IMR-90 (cell line): ENCODE results near the gene ARHGAP10. TPM values are rescaled to one million over a fixed set of nuclear protein-coding genes. Genes with fewer than 3 reads are reported as not detected.

Experiments
- ATAC-seq: fragments of 200-7000 bp; cut with Tn5 transposase; 2 replicates; pipeline ENCODE4 v1.9.1; 2020; ENCODE audit warnings: low read depth, mild to moderate bottlenecking, moderate library complexity
- BruUV-seq: library from RNA; stranded (reverse); fragments of 400-500 nt; replicated peaks from 2 replicates; lab custom pipeline; 2021; lab: Mats Ljungman, UMichigan
- CTCF ChIA-PET: fragments of 300-600 bp; formaldehyde crosslinking; extraction: SDS; loops from one replicate; lab custom pipeline; 2021; ENCODE audit warnings: antibody characterized with exemption; lab: Yijun Ruan, JAX
- POLR2A ChIA-PET: fragments of 300-600 bp; sonication (Branson Sonifier 250); formaldehyde crosslinking; loops from one replicate; lab custom pipeline; 2022; ENCODE audit warnings: antibody characterized with exemption; ENCODE audit not compliant: unreplicated experiment; lab: Charles Lee
- DNase-seq: peaks from one replicate; pipeline ENCODE4 v3.0.0; 2013
- H2AFZ ChIP-seq: replicated peaks from 2 replicates; pipeline ENCODE3; 2013; ENCODE audit warnings: low read length, mild to moderate bottlenecking; ENCODE audit not compliant: poor library complexity
- H2AK5ac ChIP-seq: 2 replicates; pipeline ENCODE4 v1.6.1; 2013; ENCODE audit warnings: low read depth, low read length, inconsistent platforms
- H2AK9ac ChIP-seq: replicated peaks from 2 replicates; pipeline ENCODE3; 2013; ENCODE audit warnings: mild to moderate bottlenecking, low read depth, low read length, moderate library complexity; ENCODE audit not compliant: poor library complexity
- H2BK120ac ChIP-seq: 2 replicates; pipeline ENCODE4 v1.6.1; 2013; ENCODE audit warnings: low read depth, low read length, inconsistent platforms
- H2BK15ac ChIP-seq: 3 replicates; pipeline ENCODE4 v1.6.1; 2013; ENCODE audit warnings: low read depth, low read length, inconsistent platforms
- H2BK20ac ChIP-seq: 2 replicates; pipeline ENCODE4 v1.6.1; 2013; ENCODE audit warnings: low read depth, mild to moderate bottlenecking, inconsistent platforms, low read length, moderate library complexity
- H2BK5ac ChIP-seq: 2 replicates; pipeline ENCODE4 v1.6.1; 2013; ENCODE audit warnings: mild to moderate bottlenecking, low read depth, low read length, inconsistent platforms; ENCODE audit not compliant: poor library complexity, severe bottlenecking
- H3K14ac ChIP-seq: replicated peaks from 2 replicates; pipeline ENCODE4 v1.6.1; 2013; ENCODE audit warnings: low read depth, low read length, inconsistent platforms
- H3K18ac ChIP-seq: 2 replicates; pipeline ENCODE4 v1.6.1; 2013; ENCODE audit warnings: low read depth, low read length, control low read depth
- H3K23ac ChIP-seq: 2 replicates; pipeline ENCODE4 v1.6.1; 2013; ENCODE audit warnings: low read depth, low read length, inconsistent platforms
- H3K27ac ChIP-seq: 2 replicates; pipeline ENCODE4 v1.5.1; 2013; ENCODE audit warnings: mild to moderate bottlenecking, control low read depth, low read length; ENCODE audit not compliant: insufficient read depth
- H3K27me3 ChIP-seq: 2 replicates; pipeline ENCODE4 v1.6.1; 2013; ENCODE audit warnings: low read length; ENCODE audit not compliant: control insufficient read depth, insufficient read depth
- H3K36me3 ChIP-seq: 2 replicates; pipeline ENCODE4 v1.6.1; 2013; ENCODE audit warnings: low read length, mixed read lengths; ENCODE audit not compliant: control insufficient read depth, insufficient read depth
- H3K4ac ChIP-seq: 2 replicates; pipeline ENCODE4 v1.6.1; 2013; ENCODE audit warnings: low read depth, low read length, inconsistent platforms
- H3K4me1 ChIP-seq: 2 replicates; pipeline ENCODE4 v1.6.1; 2013; ENCODE audit warnings: low read length, mixed read lengths; ENCODE audit not compliant: control insufficient read depth, insufficient read depth
- H3K4me2 ChIP-seq: 2 replicates; pipeline ENCODE4 v1.6.1; 2013; ENCODE audit warnings: low read depth, mild to moderate bottlenecking, control low read depth, low read length, moderate library complexity
- H3K4me3 ChIP-seq: 2 replicates; pipeline ENCODE4 v1.5.1; 2013; ENCODE audit warnings: low read depth, mild to moderate bottlenecking, control low read depth, low read length, moderate library complexity; ENCODE audit not compliant: insufficient read depth
- H3K56ac ChIP-seq: 2 replicates; pipeline ENCODE4 v1.6.1; 2013; ENCODE audit warnings: low read length, inconsistent platforms; ENCODE audit not compliant: insufficient read depth; ENCODE audit errors: extremely low read depth
- H3K79me1 ChIP-seq, 2 experiments: 2 replicates each; pipeline ENCODE4 v1.6.1; 2013; ENCODE audit warnings: low read length in 2 of 2, inconsistent platforms in 1 of 2, low read depth in 1 of 2
- H3K9ac ChIP-seq: 2 replicates; pipeline ENCODE4 v1.6.1; 2013; ENCODE audit warnings: low read depth, low read length, control low read depth
- H3K9me1 ChIP-seq: 2 replicates; pipeline ENCODE4 v1.6.1; 2013; ENCODE audit warnings: low read length, inconsistent platforms; ENCODE audit not compliant: insufficient read depth
- H3K9me3 ChIP-seq: 2 replicates; pipeline ENCODE4 v1.6.1; 2013; ENCODE audit warnings: low read length; ENCODE audit not compliant: control insufficient read depth, insufficient read depth
- H4K20me1 ChIP-seq: 2 replicates; pipeline ENCODE4 v1.6.1; 2013; ENCODE audit warnings: low read length, inconsistent platforms; ENCODE audit not compliant: insufficient read depth
- H4K5ac ChIP-seq: 2 replicates; pipeline ENCODE4 v1.6.1; 2013; ENCODE audit warnings: mild to moderate bottlenecking, low read depth, low read length, control low read depth
- H4K8ac ChIP-seq, 2 experiments: 2 replicates each; pipeline ENCODE4 v1.6.1; 2013; ENCODE audit warnings: low read depth in 2 of 2, low read length in 2 of 2, control low read depth in 1 of 2, inconsistent platforms in 1 of 2
- H4K91ac ChIP-seq: 2 replicates; pipeline ENCODE4 v1.6.1; 2013; ENCODE audit warnings: low read depth, low read length, inconsistent platforms; ENCODE audit not compliant: insufficient read depth
- CHD1 ChIP-seq: IDR thresholded peaks from 2 replicates; pipeline ENCODE4 v1.6.1; 2012; ENCODE audit warnings: low read depth, low read length, improper control_type of control experiment
- MAFK ChIP-seq: IDR thresholded peaks from 2 replicates; pipeline ENCODE4 v1.6.1; 2012; ENCODE audit warnings: low read depth, low read length, improper control_type of control experiment
- MXI1 ChIP-seq: IDR thresholded peaks from 2 replicates; pipeline ENCODE4 v1.6.1; 2012; ENCODE audit warnings: low read depth, mild to moderate bottlenecking, low read length, moderate library complexity, borderline replicate concordance
- USF2 ChIP-seq: fragments of 150-350 bp; IDR thresholded peaks from 2 replicates; pipeline ENCODE4 v1.6.1; 2017; ENCODE audit warnings: mild to moderate bottlenecking, antibody characterized with exemption, low read length, low read depth
- WGBS, 2 experiments: methylation state at CpG; one replicate each; pipeline versions ENCODE4 v1.1.5 to v1.1.7; 2013; ENCODE audit warnings: missing lambda C conversion rate in 2 of 2; ENCODE audit not compliant: insufficient read length in 1 of 2; ENCODE audit errors: extremely low coverage in 2 of 2; 5-methylcytosine and 5-hydroxymethylcytosine counted together
- dilution Hi-C: fragments of 300-500 bp; cut with HindIII; formaldehyde crosslinking; loops from one replicate; pipeline ENCODE4 v1.14.3; 2018; ENCODE audit warnings: low sequenced_read_pairs; ENCODE audit not compliant: unreplicated experiment
- in situ Hi-C: fragments of 300-500 bp; cut with MboI; formaldehyde crosslinking; loops from 3 replicates; pipeline ENCODE4 v1.14.3; 2019; ENCODE audit warnings: low sequenced_read_pairs, inconsistent platforms, mixed read lengths
- intact Hi-C: fragments of 100-400 bp; cut with micrococcal nuclease; formaldehyde crosslinking; loops from 2 replicates; pipeline ENCODE4 v1.10.0; 2022
- polyA plus RNA-seq, 3 experiments: library from polyadenylated mRNA; depleted of rRNA; stranded (reverse); fragments of >200 nt; gene quantifications; 2 replicates each; pipeline ENCODE4 v1.2.3, GENCODE V29; 2012; ENCODE audit warnings: low replicate concordance in 1 of 3
- total RNA-seq: library from RNA; depleted of rRNA; stranded (reverse); fragments of >200 nt; gene quantifications from 2 replicates; pipeline ENCODE4 v1.2.3, GENCODE V29; 2012

ARHGAP10 gene
- total and polyA plus RNA-seq, 2 of the 4 experiments (the other 2 are of a cell fraction), result 27.1 to 29.4 TPM

GRCh38 chr4:147963839-147964238 lies 232.0 kb downstream of the ARHGAP10 start:
- POLR2A ChIA-PET, result no interaction called here
- 0 out of 2 replicates have a peak overlapping the region, but pooled peaks have one; percentile 63 for H3K14ac ChIP-seq

More at GRCh38 chr4:147963839-147964238, 232.0 kb downstream of the ARHGAP10 start:
- in situ Hi-C loops, result no loop called here
- Histone ChIP-seq H2BK5ac (no peak overlapping the region), H3K56ac (no peak overlapping the region), H2BK15ac (peak overlapping the region; percentile 41; the same call in 1 of the 3 replicates), H4K20me1 (no peaks in the 10 kb centered on the region), H3K36me3 (peaks cover 7% of the 10 kb centered on the region), H2AFZ (no peak overlapping the region), H3K27ac (peak overlapping the region; percentile 80; the same call in 1 of the 2 replicates), H3K18ac (peak overlapping the region; percentile 75; the same call in 1 of the 2 replicates), H2BK20ac (peak overlapping the region; percentile 42; the same call in 1 of the 2 replicates), H4K8ac (peak overlapping the region in 1 of 2 experiments; percentile 21; a peak in 1 of 4 replicates), H3K4ac (0 out of 2 replicates have a peak overlapping the region, but pooled peaks have one; percentile 34), H3K23ac (no peak overlapping the region), H2AK9ac (no peak overlapping the region), H2BK120ac (peak overlapping the region; percentile 58), H3K4me1 (peaks cover 12% of the 10 kb centered on the region), H3K79me1 (peaks cover 4 to 12% of the 10 kb centered on the region in 2 experiments; a peak in 3 of 4 replicates), H4K5ac (peak overlapping the region; percentile 64; the same call in 1 of the 2 replicates), H3K4me2 (no peak overlapping the region), H3K27me3 (no peaks in the 10 kb centered on the region), H3K4me3 (no peak overlapping the region), H3K9ac (no peak overlapping the region), H4K91ac (no peak overlapping the region), H3K9me3 (no peaks in the 10 kb centered on the region), H3K9me1 (peaks cover 6% of the 10 kb centered on the region; the same call in 1 of the 2 replicates), H2AK5ac (peak overlapping the region; percentile 58; the same call in 1 of the 2 replicates)
- DNase-seq, result no peak
- TF ChIP-seq MAFK (no peak), MXI1 (no peak), CHD1 (no peak), USF2 (no peak)
- 83% methylated on average over 4 of the region's 10 CpGs; no CpG with 5 or more reads in 1 of the 2 experiments for WGBS, 2 experiments
- CTCF ChIA-PET, result no interaction called here
- intact Hi-C loops, result no loop called here
- dilution Hi-C loops, result no loop called here
- no TSS peak for BruUV-seq
- peak; percentile 25; the same call in 1 of the 2 replicates for ATAC-seq
